ENCODE data around the gene TMED9. TPM values are rescaled to one million over a fixed set of nuclear protein-coding genes. Genes with fewer than 3 reads are reported as not detected.
"Not testable (repeated sequence)": the region's sequence is repeated elsewhere in the genome, so short reads cannot be mapped to it uniquely, and the experiment has no call there.

The TMED9 gene
- total RNA-seq, 1 donor from 2014 or later = 147 TPM

- H3K4me1 Mint-ChIP-seq; H3K27me3 Mint-ChIP-seq; H3K9me3 Mint-ChIP-seq; H3K27ac Mint-ChIP-seq; H3K4me3 Mint-ChIP-seq; intact Hi-C loops (cut with micrococcal nuclease); DNase-seq: not testable (repeated sequence)
- peaks cover 48% of the 10 kb centered on the region for H3K36me3 Mint-ChIP-seq (ENCODE audit: low read depth)
These were observed 32.2 kb downstream of the TMED9 start for GRCh38 chr5:177624172-177624571.

- intact Hi-C loops (cut with micrococcal nuclease); H3K27me3 Mint-ChIP-seq; H3K4me1 Mint-ChIP-seq; DNase-seq; H3K4me3 Mint-ChIP-seq; H3K27ac Mint-ChIP-seq; H3K9me3 Mint-ChIP-seq: not testable (repeated sequence)
- peaks cover 18% of the 10 kb centered on the region for H3K36me3 Mint-ChIP-seq (ENCODE audit: low read depth)
These were observed 38.2 kb downstream of the TMED9 start for GRCh38 chr5:177630186-177630585.

- H3K27me3 Mint-ChIP-seq; H3K9me3 Mint-ChIP-seq; DNase-seq; intact Hi-C loops (cut with micrococcal nuclease); H3K4me1 Mint-ChIP-seq; H3K27ac Mint-ChIP-seq; H3K4me3 Mint-ChIP-seq: not testable (repeated sequence)
- H3K36me3 Mint-ChIP-seq (ENCODE audit: low read depth) = peaks cover 19% of the 10 kb centered on the region
These were observed 42.9 kb downstream of the TMED9 start for GRCh38 chr5:177634912-177635311.

- DNase-seq; intact Hi-C loops (cut with micrococcal nuclease); H3K4me3 Mint-ChIP-seq; H3K4me1 Mint-ChIP-seq; H3K27me3 Mint-ChIP-seq; H3K27ac Mint-ChIP-seq; H3K9me3 Mint-ChIP-seq: not testable (repeated sequence)
- peaks cover 39% of the 10 kb centered on the region for H3K36me3 Mint-ChIP-seq (ENCODE audit: low read depth)
These were observed 53.5 kb downstream of the TMED9 start for GRCh38 chr5:177645462-177645861.

Other genes with a start within 250 kb of the TMED9 start
- 105 and 108 TPM in 2 replicates for gene LMAN2, start 240.5 kb upstream of the TMED9 start, total RNA-seq
- gene RGS14, start 234.3 kb upstream of the TMED9 start, total RNA-seq = 45.3 and 49.3 TPM in 2 replicates
- not detected in 2 replicates for gene SLC34A1, start 207.8 kb upstream of the TMED9 start, total RNA-seq
- gene PFN3, start 191.5 kb upstream of the TMED9 start, total RNA-seq = not detected in 2 replicates
- gene F12, start 182.6 kb upstream of the TMED9 start, total RNA-seq = 2.7 and 2.8 TPM in 2 replicates
- gene GRK6, start 165.5 kb upstream of the TMED9 start, total RNA-seq = 136 and 149 TPM in 2 replicates
- gene PRR7, start 145.4 kb upstream of the TMED9 start, total RNA-seq = 13.6 TPM in 2 replicates
- gene DBN1, start 118.6 kb upstream of the TMED9 start, total RNA-seq = 22.0 and 23.5 TPM in 2 replicates
- gene PDLIM7, start 94.6 kb upstream of the TMED9 start, total RNA-seq = 64.9 and 65.3 TPM in 2 replicates
- gene DOK3, start 82.4 kb upstream of the TMED9 start, total RNA-seq = 4.5 and 5.2 TPM in 2 replicates
- 157 and 172 TPM in 2 replicates for gene DDX41, start 75.2 kb upstream of the TMED9 start, total RNA-seq
- 71.2 and 85.5 TPM in 2 replicates for gene FAM193B, start 37.6 kb upstream of the TMED9 start, total RNA-seq
- gene B4GALT7, start 7.9 kb downstream of the TMED9 start, total RNA-seq = 26.5 and 27.7 TPM in 2 replicates
- 12.8 and 13.1 TPM in 2 replicates for gene FAM153A, start 190.7 kb downstream of the TMED9 start, total RNA-seq

Measured in activated CD4-positive, alpha-beta T cell treated with anti-CD3 and anti-CD28 coated beads, Interleukin-2, amount 10 ng/mL, durations not matched to agents 24 days and 14 days (primary cell).